ENCODE measurements around the gene LAMA2.

The LAMA2 gene

GRCh38 chr6:129321303-129321702, 438.4 kb downstream of the LAMA2 start:
- no peak for ATAC-seq

GRCh38 chr6:129324345-129324744, 441.4 kb downstream of the LAMA2 start:
- no peak for ATAC-seq

DNA sequence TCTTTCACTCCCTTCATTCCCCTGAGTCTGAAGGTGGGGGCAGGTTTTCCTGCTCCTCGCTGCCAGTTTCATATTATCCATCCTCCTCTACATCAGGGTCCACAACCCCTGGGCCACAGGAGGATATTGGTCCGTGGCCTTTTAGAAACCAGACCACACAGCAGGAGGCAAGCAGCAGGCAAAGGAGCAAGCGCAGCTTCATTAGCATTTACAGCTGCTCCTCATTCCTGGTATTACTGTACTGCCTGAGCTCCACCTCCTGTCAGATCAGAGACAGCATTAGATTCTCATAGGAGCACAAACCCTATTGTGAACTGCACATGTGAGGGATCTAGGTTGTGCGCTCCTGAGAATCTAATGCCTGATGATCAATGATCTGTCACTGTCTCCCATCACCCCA, 446.7 kb downstream of the LAMA2 start:
- no peak for ATAC-seq

DNA sequence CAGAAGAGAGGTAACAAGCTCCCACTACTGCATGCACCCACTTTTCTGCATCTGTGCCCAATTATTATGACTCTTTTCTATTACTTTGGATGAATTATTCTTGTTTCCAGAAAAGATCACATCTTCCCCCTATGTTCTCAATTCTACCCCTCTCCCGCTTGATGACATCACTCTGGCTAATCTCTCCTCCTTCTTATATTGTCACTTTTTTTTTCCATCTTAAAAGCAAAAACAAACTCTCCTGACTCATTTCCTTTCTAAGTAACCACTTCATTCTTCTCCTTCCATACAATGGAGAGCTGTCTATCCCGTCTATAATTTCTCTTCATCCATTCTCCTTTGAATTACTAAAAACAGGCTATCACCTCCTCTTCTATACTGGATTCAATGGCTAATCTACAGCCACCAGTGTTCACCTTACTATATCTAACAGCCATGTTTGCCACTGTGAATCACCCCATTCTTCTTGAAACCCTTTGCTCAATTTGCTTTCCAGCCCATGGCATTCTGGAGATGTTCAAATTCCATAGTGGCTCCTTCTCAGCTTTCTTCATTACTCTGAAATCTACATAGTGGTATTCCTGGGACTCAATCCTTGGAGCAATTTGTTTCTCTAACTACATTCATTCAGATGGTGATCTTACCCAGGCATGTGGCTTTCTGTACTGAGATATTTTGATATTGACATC, 448.7 kb downstream of the LAMA2 start:
- no peak for ATAC-seq

- ATAC-seq = no peak
These were observed 452.9 kb downstream of the LAMA2 start for GRCh38 chr6:129335792-129336191.

- no peak for ATAC-seq
These were observed 455.7 kb downstream of the LAMA2 start for GRCh38 chr6:129338683-129339082.

DNA sequence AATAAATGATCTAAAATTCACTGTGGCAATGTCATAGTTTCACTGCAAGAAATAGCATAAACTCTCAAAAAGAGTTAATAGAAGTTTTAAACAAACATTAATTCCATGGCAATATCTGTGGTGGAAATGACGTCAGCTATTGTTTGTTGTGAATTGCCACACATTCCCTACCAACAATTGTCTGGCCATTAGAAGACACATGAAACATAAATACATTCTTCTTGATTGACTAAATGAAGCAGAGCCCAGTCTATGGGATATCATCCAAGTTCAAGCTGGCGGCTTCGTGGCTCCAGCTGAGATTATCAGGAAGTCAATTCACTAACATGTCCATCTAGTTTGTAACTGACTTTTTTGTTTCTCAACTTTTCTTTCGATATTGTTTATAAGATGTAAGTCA, 458.0 kb downstream of the LAMA2 start:
- ATAC-seq = no peak

DNA sequence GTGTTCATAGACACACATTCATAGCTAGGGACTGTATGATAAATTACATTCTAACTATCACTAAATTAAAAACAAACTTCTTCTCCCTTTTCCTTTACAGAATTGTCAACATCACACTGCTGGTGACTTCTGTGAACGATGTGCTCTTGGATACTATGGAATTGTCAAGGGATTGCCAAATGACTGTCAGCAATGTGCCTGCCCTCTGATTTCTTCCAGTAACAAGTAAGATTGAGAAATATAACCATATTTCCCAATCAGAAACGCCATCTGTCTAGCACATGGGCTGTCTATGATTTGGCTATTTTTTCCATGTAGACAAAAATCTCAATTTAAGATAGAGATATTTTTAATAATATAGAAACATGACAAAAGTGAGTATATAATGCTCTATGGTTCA, 459.3 kb downstream of the LAMA2 start:
- ATAC-seq = no peak

DNA sequence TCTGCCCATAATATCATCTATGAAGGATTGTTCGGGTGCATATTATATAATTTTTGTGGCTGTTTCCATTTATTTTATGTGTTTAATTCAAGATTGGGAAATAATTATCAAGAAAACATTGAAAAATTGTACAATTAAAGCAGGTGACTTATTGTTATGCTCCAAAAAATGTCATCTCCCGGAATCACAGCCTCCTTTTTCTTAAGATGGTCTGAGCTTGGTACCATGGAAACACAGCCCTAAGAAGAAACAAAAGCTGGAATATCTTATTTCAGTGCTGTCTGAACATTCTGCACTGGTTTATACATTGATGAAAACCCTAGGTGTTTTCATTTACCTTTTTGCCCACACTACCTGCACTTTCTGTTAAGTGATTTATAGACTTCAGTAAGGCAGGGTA, 459.9 kb downstream of the LAMA2 start:
- ATAC-seq = no peak

DNA sequence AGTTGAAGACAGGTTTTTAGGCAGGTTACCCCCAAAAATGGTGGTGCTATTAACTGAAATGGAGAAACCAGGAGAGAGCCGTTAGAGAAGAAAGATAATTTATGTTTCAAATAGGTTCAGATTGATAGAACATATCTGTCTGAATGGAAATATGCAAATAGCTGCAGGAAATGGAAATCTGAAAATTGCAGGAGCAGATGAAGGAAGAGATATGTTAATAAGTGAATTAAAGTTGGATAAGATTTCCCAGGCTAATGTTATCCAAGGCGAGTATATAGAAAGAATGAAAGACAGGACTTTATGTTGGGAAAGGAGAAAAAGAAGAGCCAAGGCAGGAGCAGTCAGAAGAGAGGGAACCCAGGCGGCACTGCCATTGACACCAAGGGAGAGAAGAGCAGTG, 461.4 kb downstream of the LAMA2 start:
- ATAC-seq = no peak

DNA sequence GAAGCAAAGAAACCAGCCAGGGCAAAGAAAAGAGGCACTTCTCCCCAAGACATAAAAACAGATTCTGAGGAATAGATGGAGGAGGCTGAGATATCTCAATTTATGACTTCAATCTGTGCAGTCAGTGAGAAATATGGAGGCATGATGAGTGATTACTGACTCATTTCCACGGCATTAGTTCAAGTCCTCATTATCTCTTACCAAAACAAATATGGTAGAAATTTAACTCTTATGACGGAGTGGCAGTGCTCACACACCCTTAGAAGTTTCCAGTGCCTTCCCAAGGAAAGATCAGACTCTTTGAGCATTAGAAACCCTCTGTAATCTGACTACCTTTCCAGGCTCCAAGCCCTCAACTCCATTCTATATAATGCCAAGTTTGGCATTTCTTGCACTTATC, 463.0 kb downstream of the LAMA2 start:
- no peak for ATAC-seq

DNA sequence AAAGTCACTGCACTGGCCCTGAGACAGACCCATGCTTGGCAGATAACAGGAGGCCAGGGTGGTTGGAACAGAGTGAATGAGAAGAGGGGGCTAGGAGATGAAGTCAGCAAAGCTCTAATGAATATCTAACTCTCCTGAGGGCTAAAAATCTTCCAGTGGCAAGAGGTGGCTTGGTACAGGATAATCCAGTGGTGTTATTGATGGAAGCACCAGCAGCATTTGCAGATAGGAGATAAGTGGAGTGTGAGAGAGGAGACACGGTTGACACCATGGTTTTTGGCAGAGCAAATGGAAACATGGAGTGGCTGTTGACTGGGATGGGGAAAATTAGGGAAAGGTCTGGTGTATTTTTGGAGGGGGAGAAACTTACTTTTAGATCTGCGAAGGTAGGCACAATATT, 464.0 kb downstream of the LAMA2 start:
- no peak for ATAC-seq

DNA sequence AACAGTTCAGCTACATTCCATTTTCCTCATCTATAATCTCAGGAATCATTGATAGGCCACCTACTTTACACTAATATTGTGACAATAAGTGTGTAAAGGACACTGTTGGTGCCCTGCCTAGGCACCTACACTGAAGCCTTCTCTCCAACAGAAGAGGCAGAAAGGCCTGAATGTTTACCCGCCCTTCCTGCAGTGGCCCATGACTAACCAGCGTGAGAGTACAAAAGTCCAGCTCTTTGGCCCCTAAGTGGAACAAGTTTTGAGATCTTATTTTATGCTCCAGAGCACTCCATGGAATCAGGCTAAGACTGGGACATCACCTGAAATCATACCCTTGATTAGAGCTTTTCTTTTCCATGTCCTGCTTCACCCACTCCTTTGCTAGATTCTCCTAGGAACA, 467.3 kb downstream of the LAMA2 start:
- ATAC-seq = no peak

- ATAC-seq = no peak
These were observed 468.9 kb downstream of the LAMA2 start for GRCh38 chr6:129351807-129352206.

DNA sequence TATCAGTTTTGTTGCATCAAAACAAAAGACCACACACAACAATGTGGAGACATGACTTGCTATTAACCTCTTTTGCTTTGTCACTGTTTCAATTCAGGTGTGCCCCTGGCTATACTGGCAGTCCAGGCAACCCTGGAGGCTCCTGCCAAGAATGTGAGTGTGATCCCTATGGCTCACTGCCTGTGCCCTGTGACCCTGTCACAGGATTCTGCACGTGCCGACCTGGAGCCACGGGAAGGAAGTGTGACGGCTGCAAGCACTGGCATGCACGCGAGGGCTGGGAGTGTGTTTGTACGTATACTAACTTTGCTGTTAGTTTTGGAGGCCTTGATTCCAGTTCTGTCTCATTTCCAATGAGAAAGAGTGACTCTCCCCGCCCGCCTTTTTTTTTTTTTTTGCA, 470.1 kb downstream of the LAMA2 start:
- ATAC-seq = no peak

DNA sequence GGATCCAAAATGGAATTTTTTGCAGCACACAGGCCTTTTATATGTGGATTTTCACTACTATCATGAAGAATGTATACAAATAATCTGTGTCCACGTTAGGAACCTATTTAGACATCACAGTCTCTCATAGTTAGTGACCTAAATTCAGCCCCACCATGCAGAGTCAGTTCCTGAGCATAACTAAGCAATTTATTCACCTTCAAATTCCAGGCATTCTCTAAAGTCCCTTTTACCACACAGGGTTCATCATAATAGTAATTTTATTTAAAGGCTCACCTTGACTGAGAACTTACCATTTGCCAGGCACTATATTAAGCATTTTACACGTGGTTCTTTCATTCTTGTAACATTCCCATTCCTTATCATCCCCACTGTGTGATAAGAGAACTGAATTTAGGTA, 473.2 kb downstream of the LAMA2 start:
- ATAC-seq = no peak

GRCh38 chr6:129359811-129360681, 477.1 kb downstream of the LAMA2 start:
- ATAC-seq = no peak

- no peak for ATAC-seq
These were observed 477.7 kb downstream of the LAMA2 start for GRCh38 chr6:129360682-129360955.

DNA sequence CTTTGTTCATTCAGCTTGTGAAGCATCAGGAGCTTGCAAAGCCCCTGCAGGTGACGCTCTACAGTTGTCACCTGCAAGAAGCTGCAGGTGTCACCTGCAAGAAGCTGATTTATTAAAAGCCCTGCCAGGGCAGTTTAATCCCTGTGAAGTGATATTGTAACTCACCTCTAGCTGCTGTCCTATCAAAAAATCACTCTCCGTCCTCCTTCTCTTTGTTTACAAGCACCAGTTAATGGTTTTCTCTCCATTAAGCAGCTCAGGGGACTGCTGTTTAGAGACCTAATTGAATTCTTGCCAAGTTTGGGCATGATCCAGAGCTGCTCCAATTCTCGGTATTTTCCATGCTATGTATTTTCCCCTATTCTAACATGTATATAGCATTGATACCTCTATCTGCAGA, 481.1 kb downstream of the LAMA2 start:
- ATAC-seq = no peak

DNA sequence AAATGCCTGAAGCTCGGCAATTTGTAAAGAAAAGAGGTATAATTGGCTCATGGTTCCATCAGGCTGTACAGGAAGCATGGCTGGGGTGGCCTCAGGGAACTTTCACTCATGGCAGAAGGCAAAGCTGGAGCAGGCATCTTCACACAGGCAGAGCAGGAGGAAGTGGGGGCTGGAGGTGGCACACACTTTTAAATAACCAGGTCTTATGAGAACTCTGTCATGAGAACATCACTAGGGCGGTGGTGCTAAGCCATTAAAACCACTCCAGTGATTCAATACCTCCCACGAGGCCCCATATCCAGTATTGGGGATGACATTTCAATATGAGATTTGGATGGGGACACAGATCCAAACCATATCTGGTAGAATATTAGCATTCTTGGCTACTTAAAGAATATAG, 481.8 kb downstream of the LAMA2 start:
- no peak for ATAC-seq

DNA sequence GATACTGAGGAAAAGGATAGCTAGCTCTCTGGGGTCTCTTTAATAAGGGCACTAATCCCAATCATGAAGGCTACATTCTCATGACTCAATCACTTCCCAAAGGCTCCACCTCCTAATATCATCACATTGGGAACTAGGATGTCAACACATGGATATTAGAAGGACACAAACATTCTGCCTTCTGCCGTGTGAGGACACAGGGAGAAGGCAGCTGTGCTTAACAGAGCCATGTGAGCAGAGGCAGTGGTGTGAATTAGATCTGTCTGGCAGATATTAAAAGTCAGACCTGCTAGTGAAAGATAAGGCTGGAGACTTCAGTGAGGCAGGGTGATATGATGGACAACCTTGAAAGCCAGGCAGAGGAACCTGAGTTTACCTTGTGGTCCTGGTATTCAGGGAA, 485.1 kb downstream of the LAMA2 start:
- no peak for ATAC-seq

- ATAC-seq = no peak
These were observed 486.0 kb downstream of the LAMA2 start for GRCh38 chr6:129368970-129369369.

GRCh38 chr6:129369737-129370136, 486.8 kb downstream of the LAMA2 start:
- ATAC-seq = no peak

DNA sequence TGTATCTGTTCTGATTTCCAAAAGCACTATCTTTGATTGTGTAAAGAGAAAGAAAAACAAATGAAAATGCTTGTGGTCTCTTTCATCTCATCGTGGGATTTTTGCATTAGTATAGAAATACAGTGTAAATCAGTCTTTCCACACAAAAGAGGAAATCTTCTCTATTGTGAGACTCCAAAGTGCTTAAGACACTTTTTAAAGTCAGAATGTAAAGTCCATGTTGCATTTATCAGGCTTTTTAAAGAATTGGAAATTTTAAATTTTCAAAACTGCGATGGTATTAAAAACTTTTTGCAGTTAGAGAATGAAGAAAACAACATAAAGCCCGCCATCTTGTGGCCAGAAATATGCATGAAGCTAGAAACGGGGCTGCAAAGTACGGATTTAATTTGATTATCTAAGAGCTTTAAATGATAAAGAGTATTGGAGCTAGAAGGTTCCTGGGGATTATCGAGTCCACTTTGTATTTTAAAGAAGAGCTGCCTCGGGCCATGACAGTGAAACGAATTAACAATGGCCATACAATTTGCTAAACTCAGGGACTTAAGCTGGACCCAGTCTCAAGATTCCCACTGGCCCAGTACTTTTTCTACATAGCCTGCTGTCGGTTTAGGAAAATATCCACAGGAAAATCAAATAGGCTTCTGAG, 487.5 kb downstream of the LAMA2 start:
- no peak for ATAC-seq
